GM23248 (cell line): ENCODE measurements around the gene ZYG11B. TPM values are rescaled to one million over a fixed set of nuclear protein-coding genes. Genes with fewer than 3 reads are reported as not detected.

Source experiments
- DNase-seq: peaks from one replicate; pipeline ENCODE4 v3.0.0-alpha.2; 2015
- H2AFZ ChIP-seq: fragments of 200-600 bp; sonication (generic); 2 replicates; pipeline ENCODE4 v1.6.1; 2016; ENCODE audit warnings: antibody characterized with exemption
- H3F3A ChIP-seq: fragments of 200-600 bp; sonication (generic); 2 replicates; pipeline ENCODE4 v1.6.1; 2016; ENCODE audit warnings: mild to moderate bottlenecking, antibody characterized with exemption, mixed run types; ENCODE audit not compliant: insufficient read depth
- H3K27ac ChIP-seq: fragments of 200-600 bp; sonication (generic); 2 replicates; pipeline ENCODE4 v1.5.1; 2016; ENCODE audit warnings: mild to moderate bottlenecking
- H3K27me3 ChIP-seq: fragments of 200-600 bp; sonication (generic); replicated peaks from 2 replicates; pipeline ENCODE4 v1.6.1; 2016; ENCODE audit warnings: mild to moderate bottlenecking; ENCODE audit not compliant: insufficient read depth
- H3K36me3 ChIP-seq: fragments of 200-600 bp; sonication (generic); 2 replicates; pipeline ENCODE4 v1.6.1; 2016; ENCODE audit warnings: low read depth, mild to moderate bottlenecking
- H3K4me1 ChIP-seq: fragments of 200-600 bp; sonication (generic); 2 replicates; pipeline ENCODE4 v1.6.1; 2016; ENCODE audit warnings: mild to moderate bottlenecking; ENCODE audit not compliant: insufficient read depth
- H3K4me2 ChIP-seq: fragments of 200-600 bp; sonication (generic); one replicate; pipeline ENCODE4 v1.6.1; 2016; ENCODE audit warnings: mild to moderate bottlenecking; ENCODE audit not compliant: unreplicated experiment
- H3K4me3 ChIP-seq: fragments of 200-600 bp; sonication (generic); 2 replicates; pipeline ENCODE4 v1.5.1; 2016; ENCODE audit warnings: mild to moderate bottlenecking
- H3K79me2 ChIP-seq: fragments of 200-600 bp; sonication (generic); 2 replicates; pipeline ENCODE4 v1.6.1; 2016; ENCODE audit warnings: mild to moderate bottlenecking; ENCODE audit not compliant: insufficient read depth
- H3K9ac ChIP-seq: fragments of 200-600 bp; sonication (generic); 2 replicates; pipeline ENCODE4 v1.6.1; 2016; ENCODE audit warnings: mild to moderate bottlenecking
- H3K9me2 ChIP-seq: fragments of 200-600 bp; sonication (generic); 2 replicates; pipeline ENCODE4 v1.6.1; 2016; ENCODE audit warnings: mixed run types, mild to moderate bottlenecking, moderate library complexity; ENCODE audit not compliant: insufficient read depth
- H3K9me3 ChIP-seq: fragments of 200-600 bp; sonication (generic); one replicate; pipeline ENCODE4 v1.6.1; 2017; ENCODE audit warnings: low read depth
- H4K20me1 ChIP-seq: fragments of 200-600 bp; sonication (generic); 2 replicates; pipeline ENCODE4 v1.6.0; 2016; ENCODE audit not compliant: insufficient read depth
- EZH2 ChIP-seq: fragments of 200-600 bp; sonication (generic); IDR thresholded peaks from 2 replicates; pipeline ENCODE4 v1.6.1; 2018; ENCODE audit warnings: antibody characterized with exemption, mild to moderate bottlenecking; ENCODE audit not compliant: insufficient read depth, poor library complexity, severe bottlenecking
- EZH2phosphoT487 ChIP-seq: fragments of 200-600 bp; sonication (generic); IDR thresholded peaks from 2 replicates; pipeline ENCODE4 v1.6.1; 2018; ENCODE audit warnings: antibody characterized with exemption, moderate library complexity, mild to moderate bottlenecking, low read depth; ENCODE audit not compliant: insufficient read depth
- WGBS, 2 experiments: methylation state at CpG; one replicate each; pipeline ENCODE4 v1.1.6; 2015 to 2017; ENCODE audit warnings: low lambda C conversion rate in 2 of 2, low coverage in 1 of 2; ENCODE audit errors: missing lambda C conversion rate in 2 of 2; 5-methylcytosine and 5-hydroxymethylcytosine counted together
- in situ Hi-C: fragments of 300-500 bp; cut with MboI; formaldehyde crosslinking; loops from 2 replicates; pipeline ENCODE4 v1.15.0; 2020
- polyA plus RNA-seq: library from polyadenylated mRNA; unstranded; fragments of >200 nt; fragmentation: Nextera tagmentation; extraction: Ambion mirVana; gene quantifications from 2 replicates; pipeline ENCODE4 v1.2.1, GENCODE V29; 2016
- small RNA-seq: library from RNA; depleted of rRNA; stranded (forward); fragments of <200 nt; gene quantifications from one replicate; pipeline ENCODE3, GENCODE V24; 2014; ENCODE audit warnings: low read depth, low replicate concordance
- total RNA-seq: library from RNA; depleted of rRNA; stranded (reverse); fragments of >200 nt; shearing (Covaris generic); gene quantifications from 2 replicates; pipeline ENCODE4 v1.2.3, GENCODE V29; 2014; rRNA removed

The ZYG11B gene
- total and polyA plus RNA-seq, 2 experiments from 2014 or later = 15.1 to 57.9 TPM

DNA sequence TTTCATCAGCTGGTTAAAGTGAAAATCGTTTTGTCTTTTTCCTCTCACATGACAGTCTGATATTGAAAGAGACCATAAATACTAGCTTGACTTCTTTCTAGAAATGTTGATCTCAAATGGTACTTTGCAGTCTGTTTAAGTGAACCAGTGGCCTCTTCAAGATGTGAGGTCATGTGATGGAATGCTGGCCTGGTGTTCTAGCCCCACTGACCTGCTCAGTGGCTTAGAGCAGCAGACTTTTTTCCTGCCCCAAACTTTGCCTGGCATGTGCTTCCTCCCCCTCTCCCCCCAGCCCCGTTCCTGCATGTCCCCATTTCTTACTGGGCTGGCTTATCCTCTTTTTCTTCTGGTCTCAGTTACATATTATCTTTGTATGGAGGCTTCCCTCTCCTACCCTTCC, 150.6 kb downstream of the ZYG11B start:
- H3K27me3 ChIP-seq = no peaks in the 10 kb centered on the region
- no peaks in the 10 kb centered on the region for H3K36me3 ChIP-seq
- DNase-seq = no peak
- H4K20me1 ChIP-seq = no peaks in the 10 kb centered on the region
- H3K9me2 ChIP-seq = no peaks in the 10 kb centered on the region
- H3K9ac ChIP-seq = no peak overlapping the region
- in situ Hi-C loops = no loop called here
- H3K4me2 ChIP-seq = no peak overlapping the region
- WGBS, 2 experiments = 53 to 63% methylated on average over 2 of the region's 2 CpGs
- H3K4me3 ChIP-seq = no peak overlapping the region
- H3K27ac ChIP-seq = no peak overlapping the region
- no peak for TF ChIP-seq EZH2
- TF ChIP-seq EZH2phosphoT487 = no peak
- H3K4me1 ChIP-seq = no peaks in the 10 kb centered on the region
- H3K9me3 ChIP-seq = no peaks in the 10 kb centered on the region
- H3F3A ChIP-seq = no peaks in the 10 kb centered on the region; the same call in 1 of the 2 replicates
- no peak overlapping the region for H2AFZ ChIP-seq
- no peaks in the 10 kb centered on the region for H3K79me2 ChIP-seq

Small RNA genes within 50 kb of the gene (small RNA-seq; reads per million reads assigned to genes)
- gene RN7SL62P (not detected), gene RNU2-30P (2.0 reads per million, percentile 65 among the genes with 10 or more reads in this experiment), gene RNU6-969P (not detected)

Other genes starting within 250 kb of the ZYG11B start
- gene TUT4, start 173.4 kb upstream of the ZYG11B start, total RNA-seq = 14.9 and 29.1 TPM in 2 replicates
- 13.9 and 18.9 TPM in 2 replicates for gene TUT4, start 173.4 kb upstream of the ZYG11B start, polyA plus RNA-seq
- 38.7 and 44.7 TPM in 2 replicates for gene GPX7, start 124.1 kb upstream of the ZYG11B start, total RNA-seq
- 36.1 and 39.7 TPM in 2 replicates for gene GPX7, start 124.1 kb upstream of the ZYG11B start, polyA plus RNA-seq
- not detected in 2 replicates for gene SHISAL2A, start 93.3 kb upstream of the ZYG11B start, total RNA-seq
- gene SHISAL2A, start 93.3 kb upstream of the ZYG11B start, polyA plus RNA-seq = not detected in 2 replicates
- 5.1 and 6.9 TPM in 2 replicates for gene COA7, start 28.1 kb upstream of the ZYG11B start, total RNA-seq
- gene COA7, start 28.1 kb upstream of the ZYG11B start, polyA plus RNA-seq = 12.1 and 12.9 TPM in 2 replicates
- 0.51 TPM in 1 of 2 replicates, not detected in the other for gene ZYG11A, start 116.3 kb downstream of the ZYG11B start, total RNA-seq
- 0.04 TPM in 1 of 2 replicates, not detected in the other for gene ZYG11A, start 116.3 kb downstream of the ZYG11B start, polyA plus RNA-seq
- gene ECHDC2, start 195.3 kb downstream of the ZYG11B start, total RNA-seq = 25.4 and 25.8 TPM in 2 replicates
- gene ECHDC2, start 195.3 kb downstream of the ZYG11B start, polyA plus RNA-seq = 35.2 and 41.0 TPM in 2 replicates
- 200 and 209 TPM in 2 replicates for gene SCP2, start 200.8 kb downstream of the ZYG11B start, total RNA-seq
- 257 and 265 TPM in 2 replicates for gene SCP2, start 200.8 kb downstream of the ZYG11B start, polyA plus RNA-seq